Peyer's patch (tissue), 4 donors: ENCODE data around the gene LRP1-AS. TPM values are rescaled to one million over a fixed set of nuclear protein-coding genes. Genes with fewer than 3 reads are reported as not detected.

Experiments
- DNase-seq, 3 donors: peaks; one replicate each; pipeline ENCODE4 v3.0.0-alpha.2; 2017 to 2019
- H3K27ac ChIP-seq, 4 donors: fragments of 200-600 bp; sonication (generic); one replicate each; pipeline ENCODE4 v1.5.1; 2016 to 2019
- H3K27me3 ChIP-seq, 2 donors: fragments of 200-600 bp; sonication (generic); one replicate each; pipeline ENCODE4 v1.5.1; 2019
- H3K36me3 ChIP-seq, 3 donors: fragments of 200-600 bp; sonication (generic); one replicate each; pipeline ENCODE4 v1.5.1; 2016 to 2019
- H3K4me1 ChIP-seq, 4 donors: fragments of 200-600 bp; sonication (generic); one replicate each; pipeline ENCODE4 v1.5.1; 2016 to 2019
- H3K4me3 ChIP-seq, 4 donors: fragments of 200-600 bp; sonication (generic); 1 replicate in 3 of 4; 2 replicates in 1 of 4; pipeline ENCODE4 v1.5.1; 2016 to 2019; ENCODE audit warnings: mild to moderate bottlenecking in 1 of 4
- H3K9me3 ChIP-seq, 4 donors: fragments of 200-600 bp; sonication (generic); one replicate each; pipeline ENCODE4 v1.5.1; 2016 to 2019; ENCODE audit warnings: mild to moderate bottlenecking in 1 of 4
- POLR2A ChIP-seq, 2 donors: fragments of 450-650 bp; IDR thresholded peaks; one replicate each; pipeline ENCODE4 v1.5.1; 2017; ENCODE audit warnings: antibody characterized with exemption in 2 of 2, mild to moderate bottlenecking in 2 of 2, moderate library complexity in 2 of 2
- total RNA-seq, 4 donors: library from RNA; depleted of rRNA; stranded (reverse); fragments of >200 nt; gene quantifications; one replicate each; pipeline ENCODE4 v1.1.0, GENCODE V29; 2016
- TF ChIP-seq, protein P1 (sequence below), 6 experiments: fragments of 450-650 bp in 4 of 6; fragments of 200-600 bp in 2 of 6; sonication (generic) in 1 of 6; IDR thresholded peaks; one replicate each; pipeline ENCODE4 v1.5.1; 2017 to 2019; ENCODE audit warnings: antibody characterized with exemption in 6 of 6, mild to moderate bottlenecking in 3 of 6, moderate library complexity in 1 of 6

Gene LRP1-AS
- total RNA-seq, 4 donors from 2014 or later = not detected

DNA sequence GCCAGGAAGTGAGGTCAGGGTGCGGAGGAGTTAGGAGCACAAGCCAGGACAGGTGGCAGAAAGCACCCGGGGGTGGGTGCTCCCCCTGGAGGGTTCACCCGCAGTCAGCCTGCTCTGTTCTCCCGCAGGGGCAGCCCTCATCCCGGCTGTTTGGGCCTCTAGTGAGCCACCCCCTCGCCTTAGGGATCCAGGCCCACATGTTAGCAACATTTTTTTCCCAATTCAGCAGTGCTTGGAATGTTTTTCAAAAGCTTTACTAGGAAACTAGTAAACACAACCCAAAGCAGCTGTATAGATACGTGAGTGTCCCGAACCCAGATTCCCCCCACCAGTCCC, 40.6 kb upstream of the LRP1-AS start:
- Histone ChIP-seq H3K9me3 (no peaks in the 10 kb centered on the region), H3K4me1 (no peaks in the 10 kb centered on the region), H3K4me3 (no peak overlapping the region), H3K36me3 (peaks cover 0 to 95% (median 0%) of the 10 kb centered on the region in 3 donors), H3K27ac (no peak overlapping the region), H3K27me3 (no peaks in the 10 kb centered on the region)
- DNase-seq = no peak
- TF ChIP-seq POLR2A (IDR thresholded peaks at IDR 0.05) = no peak
- TF ChIP-seq, protein P1, sequence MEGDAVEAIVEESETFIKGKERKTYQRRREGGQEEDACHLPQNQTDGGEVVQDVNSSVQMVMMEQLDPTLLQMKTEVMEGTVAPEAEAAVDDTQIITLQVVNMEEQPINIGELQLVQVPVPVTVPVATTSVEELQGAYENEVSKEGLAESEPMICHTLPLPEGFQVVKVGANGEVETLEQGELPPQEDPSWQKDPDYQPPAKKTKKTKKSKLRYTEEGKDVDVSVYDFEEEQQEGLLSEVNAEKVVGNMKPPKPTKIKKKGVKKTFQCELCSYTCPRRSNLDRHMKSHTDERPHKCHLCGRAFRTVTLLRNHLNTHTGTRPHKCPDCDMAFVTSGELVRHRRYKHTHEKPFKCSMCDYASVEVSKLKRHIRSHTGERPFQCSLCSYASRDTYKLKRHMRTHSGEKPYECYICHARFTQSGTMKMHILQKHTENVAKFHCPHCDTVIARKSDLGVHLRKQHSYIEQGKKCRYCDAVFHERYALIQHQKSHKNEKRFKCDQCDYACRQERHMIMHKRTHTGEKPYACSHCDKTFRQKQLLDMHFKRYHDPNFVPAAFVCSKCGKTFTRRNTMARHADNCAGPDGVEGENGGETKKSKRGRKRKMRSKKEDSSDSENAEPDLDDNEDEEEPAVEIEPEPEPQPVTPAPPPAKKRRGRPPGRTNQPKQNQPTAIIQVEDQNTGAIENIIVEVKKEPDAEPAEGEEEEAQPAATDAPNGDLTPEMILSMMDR (IDR thresholded peaks at IDR 0.05) = no peak

- no peaks in the 10 kb centered on the region for H3K27me3 ChIP-seq
- TF ChIP-seq POLR2A (IDR thresholded peaks at IDR 0.05) = no peak
- TF ChIP-seq, protein P1 (IDR thresholded peaks at IDR 0.05) = no peak
- H3K4me3 ChIP-seq = no peak overlapping the region
- H3K9me3 ChIP-seq = no peaks in the 10 kb centered on the region
- DNase-seq = no peak
- peaks cover 0 to 89% (median 0%) of the 10 kb centered on the region in 3 donors for H3K36me3 ChIP-seq
- H3K4me1 ChIP-seq = no peaks in the 10 kb centered on the region
- no peak overlapping the region for H3K27ac ChIP-seq
These were observed 40.0 kb upstream of the LRP1-AS start for GRCh38 chr12:57187222-57188089.

GRCh38 chr12:57185906-57186508, 38.6 kb upstream of the LRP1-AS start:
- Histone ChIP-seq H3K27ac (no peak overlapping the region), H3K9me3 (no peaks in the 10 kb centered on the region), H3K4me3 (no peak overlapping the region), H3K36me3 (peaks cover 0 to 86% (median 0%) of the 10 kb centered on the region in 3 donors), H3K27me3 (no peaks in the 10 kb centered on the region), H3K4me1 (no peaks in the 10 kb centered on the region)
- no peak for DNase-seq
- TF ChIP-seq POLR2A (IDR thresholded peaks at IDR 0.05) = no peak

GRCh38 chr12:57185403-57185802, 38.0 kb upstream of the LRP1-AS start:
- TF ChIP-seq, protein P1 (IDR thresholded peaks at IDR 0.05) = no peak
- no peak for TF ChIP-seq POLR2A (IDR thresholded peaks at IDR 0.05)
- Histone ChIP-seq H3K9me3 (no peaks in the 10 kb centered on the region), H3K27ac (no peak overlapping the region), H3K36me3 (peaks cover 0 to 86% (median 0%) of the 10 kb centered on the region in 3 donors), H3K4me1 (no peaks in the 10 kb centered on the region), H3K27me3 (no peaks in the 10 kb centered on the region), H3K4me3 (no peak overlapping the region)
- no peak for DNase-seq

DNA sequence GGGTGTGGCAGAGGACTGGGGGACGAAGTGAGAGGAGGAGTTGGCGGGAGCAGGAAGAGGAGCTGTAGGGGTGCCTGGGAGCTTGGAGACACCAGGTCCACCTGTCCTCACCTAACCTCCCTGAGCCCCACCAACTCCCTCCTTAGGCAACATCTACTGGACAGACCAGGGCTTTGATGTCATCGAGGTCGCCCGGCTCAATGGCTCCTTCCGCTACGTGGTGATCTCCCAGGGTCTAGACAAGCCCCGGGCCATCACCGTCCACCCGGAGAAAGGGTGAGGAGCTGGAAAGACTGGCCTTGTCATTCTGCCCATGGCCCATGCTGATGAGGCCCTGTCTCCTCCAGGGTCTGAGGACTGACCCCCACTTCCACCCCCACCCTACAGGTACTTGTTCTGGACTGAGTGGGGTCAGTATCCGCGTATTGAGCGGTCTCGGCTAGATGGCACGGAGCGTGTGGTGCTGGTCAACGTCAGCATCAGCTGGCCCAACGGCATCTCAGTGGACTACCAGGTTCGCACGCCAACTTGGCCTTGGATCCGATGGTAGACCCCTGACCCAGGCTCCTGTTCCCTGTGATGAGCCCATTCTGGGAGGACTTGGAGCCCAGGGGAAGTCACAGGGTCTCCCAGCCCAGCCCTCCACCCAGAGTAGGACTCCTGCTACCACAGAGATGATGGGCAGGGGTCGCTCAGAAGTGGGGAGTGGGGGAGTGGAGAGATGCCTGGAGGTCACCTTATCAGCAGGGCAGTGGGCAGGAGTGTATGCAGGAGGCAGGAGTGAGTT, 36.7 kb upstream of the LRP1-AS start:
- H3K36me3 ChIP-seq = peaks cover 0 to 86% (median 0%) of the 10 kb centered on the region in 3 donors
- TF ChIP-seq, protein P1 (IDR thresholded peaks at IDR 0.05) = no peak
- TF ChIP-seq POLR2A (IDR thresholded peaks at IDR 0.05) = no peak
- no peak overlapping the region for H3K27ac ChIP-seq

More for the DNA sequence above, 36.7 kb upstream of the LRP1-AS start:
- DNase-seq = no peak
- Histone ChIP-seq H3K4me3 (no peak overlapping the region), H3K9me3 (no peaks in the 10 kb centered on the region), H3K27me3 (no peaks in the 10 kb centered on the region), H3K4me1 (no peaks in the 10 kb centered on the region)
